IPS-15b (cell line): ENCODE data around the gene ARHGAP28.

Experiments
- H3K27me3 ChIP-seq: one replicate; pipeline ENCODE4 v1.6.1; 2013; ENCODE audit warnings: low read length; ENCODE audit not compliant: control insufficient read depth, insufficient read depth
- H3K36me3 ChIP-seq: one replicate; pipeline ENCODE4 v1.6.1; 2013; ENCODE audit warnings: low read length; ENCODE audit not compliant: control insufficient read depth, insufficient read depth
- H3K4me1 ChIP-seq: one replicate; pipeline ENCODE4 v1.6.1; 2013; ENCODE audit warnings: mild to moderate bottlenecking, low read length; ENCODE audit not compliant: control insufficient read depth, insufficient read depth
- H3K4me3 ChIP-seq: one replicate; pipeline ENCODE4 v1.5.1; 2013; ENCODE audit warnings: low read depth, low read length
- H3K9ac ChIP-seq: one replicate; pipeline ENCODE4 v1.6.1; 2013; ENCODE audit warnings: low read depth, mild to moderate bottlenecking, low read length
- H3K9me3 ChIP-seq: one replicate; pipeline ENCODE4 v1.6.1; 2013; ENCODE audit warnings: mild to moderate bottlenecking, low read length; ENCODE audit not compliant: control insufficient read depth, insufficient read depth

The ARHGAP28 gene

DNA sequence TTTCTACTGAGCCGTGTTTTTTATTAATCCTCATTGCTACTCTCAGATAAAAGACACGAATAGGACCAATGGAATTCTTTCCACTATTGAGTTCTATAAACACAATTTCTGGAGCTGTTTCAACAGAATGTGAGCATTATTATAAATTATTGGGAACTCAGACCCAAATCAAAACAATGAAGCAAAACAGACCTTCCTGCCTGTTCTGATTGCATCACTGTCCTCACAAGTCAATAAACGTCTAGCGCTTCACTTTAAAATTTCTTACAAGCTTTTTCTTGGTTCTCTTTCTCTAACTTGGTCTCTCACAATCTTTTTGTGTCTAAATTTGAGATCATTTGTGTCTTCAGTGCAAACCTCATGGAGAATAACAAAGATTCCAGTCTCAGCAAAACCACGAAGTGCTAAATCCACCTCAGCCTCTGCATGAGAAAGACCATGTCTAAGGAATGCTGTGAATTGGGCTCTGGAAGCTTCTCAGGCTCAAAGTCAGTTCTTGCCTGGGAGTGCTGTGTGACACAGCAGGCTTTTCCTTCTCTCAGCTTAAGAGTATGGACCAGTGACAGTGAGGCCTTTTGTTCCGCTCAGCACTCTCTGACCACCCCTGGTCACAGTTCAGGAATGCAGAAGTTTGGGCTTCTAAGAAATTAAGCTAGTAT is 22.8 kb downstream of the ARHGAP28 start:
- Histone ChIP-seq H3K4me1 (peaks cover 10% of the 10 kb centered on the region), H3K27me3 (no peaks in the 10 kb centered on the region), H3K9me3 (no peaks in the 10 kb centered on the region), H3K36me3 (no peaks in the 10 kb centered on the region), H3K4me3 (no peak overlapping the region), H3K9ac (no peak overlapping the region)

GRCh38 chr18:6755107-6755506 is 25.6 kb downstream of the ARHGAP28 start:
- Histone ChIP-seq H3K27me3 (no peaks in the 10 kb centered on the region), H3K9ac (no peak overlapping the region), H3K4me3 (no peak overlapping the region), H3K4me1 (peaks cover 15% of the 10 kb centered on the region), H3K9me3 (no peaks in the 10 kb centered on the region), H3K36me3 (no peaks in the 10 kb centered on the region)

DNA sequence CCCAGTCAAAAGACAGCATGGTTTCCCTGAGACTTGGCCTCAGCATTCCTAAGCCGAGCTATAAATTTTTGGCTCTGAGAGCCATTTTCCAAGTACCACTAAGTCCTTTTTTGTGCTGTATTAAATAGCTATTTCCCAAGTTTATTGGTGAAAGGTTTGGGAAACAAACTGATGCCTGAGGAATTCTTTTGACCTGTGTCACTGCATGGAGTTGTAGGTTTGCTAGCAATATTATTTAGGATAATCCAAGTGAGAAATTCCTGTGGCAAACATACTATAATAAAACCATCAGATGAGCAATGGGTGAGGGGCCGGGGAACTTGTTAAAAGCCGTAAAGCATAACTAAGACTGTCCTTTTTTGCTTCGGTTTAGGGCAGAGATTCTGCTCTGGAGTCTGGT is 28.4 kb downstream of the ARHGAP28 start:
- H3K4me3 ChIP-seq, result no peak overlapping the region
- H3K36me3 ChIP-seq, result no peaks in the 10 kb centered on the region

GRCh38 chr18:6759579-6759978 is 30.1 kb downstream of the ARHGAP28 start:
- H3K27me3 ChIP-seq, result no peaks in the 10 kb centered on the region
- no peak overlapping the region for H3K4me3 ChIP-seq
- no peak overlapping the region for H3K9ac ChIP-seq
- H3K4me1 ChIP-seq, result peaks cover 4% of the 10 kb centered on the region
- no peaks in the 10 kb centered on the region for H3K36me3 ChIP-seq
- H3K9me3 ChIP-seq, result no peaks in the 10 kb centered on the region

More for the DNA sequence above, 28.4 kb downstream of the ARHGAP28 start:
- no peaks in the 10 kb centered on the region for H3K9me3 ChIP-seq
- peaks cover 7% of the 10 kb centered on the region for H3K4me1 ChIP-seq
- H3K27me3 ChIP-seq, result no peaks in the 10 kb centered on the region
- no peak overlapping the region for H3K9ac ChIP-seq

GRCh38 chr18:6763524-6763923 is 34.0 kb downstream of the ARHGAP28 start:
- Histone ChIP-seq H3K4me1 (peaks cover 4% of the 10 kb centered on the region), H3K36me3 (no peaks in the 10 kb centered on the region), H3K9me3 (no peaks in the 10 kb centered on the region), H3K27me3 (no peaks in the 10 kb centered on the region), H3K4me3 (no peak overlapping the region), H3K9ac (no peak overlapping the region)

GRCh38 chr18:6764382-6764781 is 34.9 kb downstream of the ARHGAP28 start:
- H3K27me3 ChIP-seq, result no peaks in the 10 kb centered on the region
- no peak overlapping the region for H3K4me3 ChIP-seq
- H3K9me3 ChIP-seq, result no peaks in the 10 kb centered on the region
- H3K36me3 ChIP-seq, result no peaks in the 10 kb centered on the region
- peaks cover 4% of the 10 kb centered on the region for H3K4me1 ChIP-seq
- H3K9ac ChIP-seq, result no peak overlapping the region

DNA sequence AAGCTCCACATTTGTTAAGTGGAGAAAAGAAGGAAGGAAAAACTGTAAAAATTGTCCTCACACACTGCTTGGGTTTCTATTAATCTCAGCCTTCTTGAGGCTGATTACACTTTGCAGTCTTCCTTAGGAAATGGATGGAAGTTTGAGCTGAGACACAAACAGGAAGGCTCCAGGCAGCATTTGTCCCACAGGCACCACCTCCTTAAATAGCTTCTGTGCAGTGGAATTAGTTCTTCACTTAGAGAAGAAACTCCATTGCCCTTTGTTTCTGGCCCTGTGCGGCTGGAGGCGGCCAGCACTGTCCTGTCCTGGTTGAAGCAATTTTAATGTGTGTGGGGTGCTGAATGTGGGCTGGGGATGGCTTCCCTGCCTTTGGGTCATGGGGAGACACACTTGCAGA is 44.3 kb downstream of the ARHGAP28 start:
- H3K9me3 ChIP-seq, result no peaks in the 10 kb centered on the region

DNA sequence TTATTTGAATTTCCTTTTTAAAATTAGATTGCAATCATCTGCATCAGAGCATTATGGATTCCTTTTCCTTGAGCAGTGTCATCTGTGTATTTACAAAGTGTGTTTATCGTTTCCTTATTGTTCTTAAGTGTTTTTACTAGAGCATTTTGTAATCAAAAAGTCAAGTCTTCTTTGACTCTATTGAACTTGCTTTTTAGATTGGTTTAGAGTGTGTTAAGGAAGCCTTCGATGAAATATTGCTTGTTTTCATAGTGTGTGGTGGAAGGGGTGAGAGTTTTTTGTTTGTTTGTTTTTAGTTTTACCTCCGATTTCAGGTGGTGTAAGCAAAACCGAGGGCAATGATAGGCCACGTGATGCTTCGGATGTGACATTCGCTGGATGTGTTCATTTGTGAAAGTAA is 45.7 kb downstream of the ARHGAP28 start:
- Histone ChIP-seq H3K36me3 (no peaks in the 10 kb centered on the region), H3K4me1 (peaks cover 13% of the 10 kb centered on the region), H3K4me3 (no peak overlapping the region), H3K9ac (no peak overlapping the region), H3K9me3 (no peaks in the 10 kb centered on the region), H3K27me3 (no peaks in the 10 kb centered on the region)

More for the DNA sequence above, 44.3 kb downstream of the ARHGAP28 start:
- Histone ChIP-seq H3K9ac (no peak overlapping the region), H3K27me3 (no peaks in the 10 kb centered on the region), H3K36me3 (no peaks in the 10 kb centered on the region), H3K4me3 (no peak overlapping the region), H3K4me1 (peaks cover 13% of the 10 kb centered on the region)

DNA sequence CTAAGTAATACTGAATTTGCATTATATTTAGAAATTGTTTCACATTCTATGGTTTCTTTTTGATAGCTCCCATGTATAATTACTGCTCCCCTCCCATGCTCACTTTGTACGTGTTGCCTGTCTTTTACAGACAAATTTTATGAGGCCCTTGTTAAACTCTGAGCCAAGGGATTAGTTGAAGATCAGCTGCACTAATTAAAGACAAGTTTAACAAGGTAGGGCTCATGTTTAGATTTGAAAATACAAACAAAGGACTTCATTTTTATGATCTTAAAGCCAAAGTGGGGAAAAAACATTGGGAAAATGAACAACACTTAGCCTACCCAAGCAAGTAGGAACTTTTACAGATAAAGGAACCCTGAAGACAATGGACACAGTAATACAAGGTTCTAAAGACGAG is 46.2 kb downstream of the ARHGAP28 start:
- Histone ChIP-seq H3K36me3 (no peaks in the 10 kb centered on the region), H3K9me3 (no peaks in the 10 kb centered on the region), H3K27me3 (no peaks in the 10 kb centered on the region), H3K4me1 (peaks cover 13% of the 10 kb centered on the region), H3K4me3 (no peak overlapping the region), H3K9ac (no peak overlapping the region)

GRCh38 chr18:6776188-6776587 is 46.7 kb downstream of the ARHGAP28 start:
- Histone ChIP-seq H3K27me3 (no peaks in the 10 kb centered on the region), H3K4me1 (peaks cover 13% of the 10 kb centered on the region), H3K36me3 (no peaks in the 10 kb centered on the region), H3K9me3 (no peaks in the 10 kb centered on the region), H3K9ac (no peak overlapping the region), H3K4me3 (no peak overlapping the region)

GRCh38 chr18:6777509-6777908 is 48.0 kb downstream of the ARHGAP28 start:
- H3K4me3 ChIP-seq, result no peak overlapping the region
- no peaks in the 10 kb centered on the region for H3K36me3 ChIP-seq
- no peak overlapping the region for H3K9ac ChIP-seq
- no peaks in the 10 kb centered on the region for H3K9me3 ChIP-seq
- no peaks in the 10 kb centered on the region for H3K27me3 ChIP-seq
- H3K4me1 ChIP-seq, result peaks cover 13% of the 10 kb centered on the region

DNA sequence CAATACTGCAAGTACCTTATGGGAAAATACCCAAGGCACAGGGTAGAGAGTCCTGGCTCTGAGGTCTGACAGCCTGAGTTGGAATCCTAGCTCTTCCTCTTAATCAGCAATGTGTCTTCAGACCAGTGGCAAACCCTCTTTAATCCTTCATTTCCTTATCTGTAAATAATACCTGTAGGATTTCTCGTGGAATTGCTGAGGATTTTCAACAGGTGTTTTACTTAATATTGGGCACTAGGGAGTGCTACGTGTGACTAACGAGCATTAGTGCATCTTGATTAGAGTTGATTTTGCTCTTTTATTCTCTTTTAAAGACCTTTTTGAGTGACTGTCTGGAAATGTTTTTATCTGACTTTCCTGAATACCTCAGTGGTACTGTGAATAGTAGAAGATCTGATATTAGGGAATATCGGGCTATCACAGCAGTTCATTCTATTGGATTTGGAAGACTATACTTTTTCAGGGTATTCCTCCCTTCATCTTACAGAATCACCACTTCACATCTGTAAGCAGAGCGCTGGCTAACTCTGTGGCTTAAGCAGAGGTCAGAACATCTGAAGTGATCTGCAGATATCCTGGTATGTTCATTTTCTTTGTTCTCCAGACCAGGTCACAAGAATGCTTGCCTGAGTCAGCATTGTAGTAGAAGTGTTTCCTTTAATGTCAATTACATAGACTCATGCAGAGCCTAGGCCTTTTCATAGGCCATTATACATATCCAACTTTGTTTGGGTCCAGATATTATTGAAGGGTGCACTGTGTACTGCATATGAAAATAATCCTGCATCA is 49.1 kb downstream of the ARHGAP28 start:
- Histone ChIP-seq H3K4me3 (no peak overlapping the region), H3K9ac (no peak overlapping the region), H3K9me3 (no peaks in the 10 kb centered on the region), H3K36me3 (no peaks in the 10 kb centered on the region), H3K4me1 (peaks cover 11% of the 10 kb centered on the region), H3K27me3 (no peaks in the 10 kb centered on the region)
